Activated naive CD4-positive, alpha-beta T cell treated with anti-CD3 and anti-CD28 coated beads for 36 hours (primary cell): ENCODE measurements around the gene SDCCAG8. TPM values are rescaled to one million over a fixed set of nuclear protein-coding genes. Genes with fewer than 3 reads are reported as not detected.

ENCODE experiments used
- CTCF ChIA-PET: fragments of 350-600 bp; sonication (Branson Sonifier 250); formaldehyde crosslinking; loops from one replicate; lab custom pipeline; 2021; ENCODE audit warnings: antibody characterized with exemption; lab: Charles Lee
- DNase-seq: peaks from one replicate; pipeline ENCODE4 v3.0.0-alpha.2; 2020
- H3K27ac Mint-ChIP-seq: one replicate; pipeline ENCODE4 v1.8.0; 2021; ENCODE audit warnings: mild to moderate bottlenecking, mixed read lengths
- H3K27me3 Mint-ChIP-seq: one replicate; pipeline ENCODE4 v1.8.0; 2021; ENCODE audit warnings: low read depth, mixed read lengths
- H3K36me3 Mint-ChIP-seq: one replicate; pipeline ENCODE4 v1.8.0; 2021; ENCODE audit warnings: low read depth, mixed read lengths
- H3K4me1 Mint-ChIP-seq: one replicate; pipeline ENCODE4 v1.8.0; 2021; ENCODE audit warnings: low read depth, mixed read lengths
- H3K4me3 Mint-ChIP-seq: one replicate; pipeline ENCODE4 v1.8.0; 2021; ENCODE audit warnings: mild to moderate bottlenecking, moderate library complexity, mixed read lengths
- H3K9me3 Mint-ChIP-seq: one replicate; pipeline ENCODE4 v1.8.0; 2021; ENCODE audit warnings: mixed read lengths
- intact Hi-C: fragments of 100-400 bp; cut with micrococcal nuclease; formaldehyde crosslinking; loops from one replicate; pipeline ENCODE4 v1.15.1; 2023
- total RNA-seq, 2 experiments: library from RNA; stranded (reverse); gene quantifications; one replicate each; pipeline ENCODE4 v1.2.3, GENCODE V29; 2021

Gene SDCCAG8
- total RNA-seq, 2 experiments from 2014 or later: 24.5 to 29.9 TPM

DNA sequence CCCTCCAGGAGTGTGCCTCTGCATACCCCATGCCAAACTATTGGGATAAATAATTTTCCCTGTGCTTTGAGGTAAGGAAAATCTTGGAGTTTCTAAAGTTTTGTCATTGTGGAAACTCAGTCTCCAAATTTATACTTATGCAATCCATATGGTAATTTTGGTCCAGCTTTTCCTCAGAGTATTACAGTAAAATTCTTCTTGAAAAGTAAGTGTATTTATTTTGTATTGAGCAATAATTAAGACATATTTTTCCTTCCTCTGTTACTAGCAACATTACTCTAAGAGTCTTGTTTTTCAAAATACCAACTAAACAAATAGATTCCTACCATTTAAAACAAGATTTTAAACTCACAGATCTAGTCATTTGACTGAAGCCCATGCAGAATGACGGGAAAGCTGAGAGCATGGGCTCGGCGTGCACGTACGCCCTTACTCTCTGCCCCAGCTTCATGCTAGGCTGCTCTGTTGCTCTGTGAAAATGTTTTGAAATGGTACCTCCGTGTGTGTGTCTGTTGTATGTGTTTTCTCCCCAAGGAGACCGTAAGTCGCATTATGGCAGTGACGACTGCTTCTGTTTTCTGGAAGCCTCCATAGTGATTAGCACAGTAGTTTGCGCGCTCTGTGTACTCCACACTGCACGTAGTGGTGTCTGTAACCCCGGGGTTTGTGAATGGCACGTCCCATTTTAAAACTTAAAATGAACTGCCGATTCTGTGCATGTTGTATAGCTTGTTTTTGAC lies 165.3 kb downstream of the SDCCAG8 start:
- Mint-ChIP-seq H3K9me3 (no peaks in the 10 kb centered on the region), H3K4me1 (peaks cover 29% of the 10 kb centered on the region), H3K27ac (no peak overlapping the region), H3K4me3 (peak overlapping the region; percentile 50), H3K36me3 (peaks cover 18% of the 10 kb centered on the region), H3K27me3 (no peaks in the 10 kb centered on the region)
- intact Hi-C loops: loop anchor here (1.0 to 5.0 kb wide), 3 partner anchors 176 to 899 kb away; partner anchors contain the start of genes AKT3 and PLD5
- DNase-seq: no peak
- CTCF ChIA-PET: interaction anchor here (1.0 kb wide), 2 partner anchors 11 to 17 kb away, joined by 3 read pairs; no protein-coding TSS in a partner anchor

DNA sequence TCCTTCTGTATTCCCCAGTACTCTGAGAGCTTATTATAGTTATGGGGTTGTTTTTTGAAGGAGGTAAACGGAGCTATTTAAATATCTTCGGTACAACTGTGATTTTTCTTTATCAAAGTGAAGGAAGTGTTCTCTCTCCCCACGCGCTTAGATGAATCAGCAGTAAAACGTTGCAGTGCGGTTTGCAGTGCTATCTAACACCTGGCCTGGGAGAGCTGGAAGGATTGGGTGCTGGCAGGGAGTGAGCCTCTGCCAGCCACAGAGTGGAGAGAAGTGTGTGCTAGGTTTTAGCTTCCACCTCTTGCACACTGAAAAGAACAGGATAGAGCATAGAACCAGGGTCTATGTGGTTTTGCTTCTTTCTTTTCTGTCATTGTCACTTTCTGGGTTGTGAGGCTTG lies 165.9 kb downstream of the SDCCAG8 start:
- no peaks in the 10 kb centered on the region for H3K9me3 Mint-ChIP-seq
- no peak overlapping the region for H3K27ac Mint-ChIP-seq
- intact Hi-C loops: loop anchor here (1.0 to 5.0 kb wide), 3 partner anchors 176 to 899 kb away; partner anchors contain the start of genes AKT3 and PLD5
- H3K36me3 Mint-ChIP-seq: peaks cover 19% of the 10 kb centered on the region
- H3K4me1 Mint-ChIP-seq: peaks cover 25% of the 10 kb centered on the region
- peak overlapping the region; percentile 50 for H3K4me3 Mint-ChIP-seq
- no peaks in the 10 kb centered on the region for H3K27me3 Mint-ChIP-seq
- CTCF ChIA-PET: interaction anchor here (1.0 kb wide), 2 partner anchors 12 to 18 kb away, joined by 3 read pairs; no protein-coding TSS in a partner anchor
- DNase-seq: peak; percentile 77

DNA sequence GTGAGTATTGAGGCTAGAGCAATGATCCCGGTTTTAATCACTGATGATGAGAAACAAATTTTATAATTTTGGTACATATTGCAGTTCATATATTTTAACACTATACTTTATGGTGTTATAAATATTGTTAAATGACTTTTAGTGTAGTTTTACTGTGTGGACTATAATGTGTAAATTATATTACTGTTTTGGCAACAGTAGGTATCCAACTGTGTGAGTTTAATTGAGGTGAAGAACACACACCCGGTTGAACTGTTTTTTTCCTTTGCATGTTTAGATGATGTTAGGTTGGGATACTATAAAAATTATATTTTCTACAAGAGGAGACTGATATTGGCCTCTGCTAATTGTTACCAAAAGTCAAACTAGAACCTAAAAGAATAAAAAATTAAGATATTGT lies 166.5 kb downstream of the SDCCAG8 start:
- Mint-ChIP-seq H3K4me3 (no peak overlapping the region), H3K36me3 (peaks cover 22% of the 10 kb centered on the region), H3K4me1 (peaks cover 22% of the 10 kb centered on the region), H3K27ac (no peak overlapping the region), H3K27me3 (no peaks in the 10 kb centered on the region), H3K9me3 (no peaks in the 10 kb centered on the region)
- DNase-seq: no peak
- intact Hi-C loops: loop anchor here (5.0 kb wide), 2 partner anchors 175 to 900 kb away; partner anchors contain the start of gene PLD5
- CTCF ChIA-PET: interaction anchor here (0.7 to 1.0 kb wide), 2 partner anchors 18 to 1041 kb away, joined by 3 read pairs; no protein-coding TSS in a partner anchor

DNA sequence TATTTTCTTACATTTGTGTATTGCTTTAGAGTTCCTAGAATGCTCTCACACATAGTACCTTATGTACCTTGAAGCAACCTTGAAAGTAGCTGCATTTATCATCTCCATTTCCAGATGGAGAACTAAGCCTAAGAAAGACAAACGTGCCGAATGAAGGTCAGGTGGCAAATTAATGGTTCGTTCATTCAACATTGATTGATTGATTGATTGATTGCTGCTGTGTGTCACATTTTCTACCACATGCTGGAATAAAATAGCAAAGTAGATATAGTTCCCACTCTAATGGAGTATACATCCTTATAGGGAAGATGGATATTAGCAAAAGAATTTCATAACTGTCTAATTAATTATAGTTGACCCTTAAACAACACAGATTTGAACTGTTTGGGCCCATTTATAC lies 172.2 kb downstream of the SDCCAG8 start:
- no peaks in the 10 kb centered on the region for H3K9me3 Mint-ChIP-seq
- DNase-seq: no peak
- H3K4me1 Mint-ChIP-seq: no peaks in the 10 kb centered on the region
- no peak overlapping the region for H3K27ac Mint-ChIP-seq
- intact Hi-C loops: no loop called here
- no peak overlapping the region for H3K4me3 Mint-ChIP-seq
- CTCF ChIA-PET: interaction anchor here (0.6 kb wide), 1 partner anchor 106 kb away, joined by 3 read pairs; no protein-coding TSS in a partner anchor
- peaks cover 23% of the 10 kb centered on the region for H3K36me3 Mint-ChIP-seq
- H3K27me3 Mint-ChIP-seq: no peaks in the 10 kb centered on the region

DNA sequence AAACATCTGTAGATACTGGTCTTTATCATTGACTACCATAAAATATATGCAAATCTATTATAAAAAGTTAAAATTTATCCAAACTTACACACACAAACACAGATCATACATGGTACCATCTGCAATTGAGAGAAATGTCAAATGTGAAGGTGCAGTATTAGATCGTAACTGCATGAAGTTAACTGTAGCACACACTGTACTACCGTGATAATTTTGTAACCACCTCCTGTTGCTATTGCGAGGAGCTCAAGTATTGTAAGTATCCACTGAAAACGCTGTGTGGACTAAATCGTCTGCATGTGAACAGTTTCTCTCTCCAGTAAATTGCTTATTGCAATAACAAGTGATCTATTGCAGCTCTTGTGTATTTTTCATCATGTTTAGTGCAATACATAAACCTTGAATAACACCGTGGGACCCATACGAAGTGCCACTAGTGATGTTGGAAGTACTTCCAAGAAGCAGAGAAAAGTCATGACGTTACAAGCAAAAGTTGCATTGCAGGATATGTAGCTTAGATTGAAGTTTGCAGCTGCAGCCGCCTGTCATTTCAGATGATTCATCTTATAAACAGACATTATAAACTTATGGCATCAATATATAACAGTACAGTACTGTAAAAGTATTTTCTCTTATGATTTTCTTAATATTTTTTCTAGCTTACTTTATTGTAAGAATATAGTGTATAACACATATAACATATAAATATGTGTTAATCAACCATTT lies 172.9 kb downstream of the SDCCAG8 start:
- CTCF ChIA-PET: interaction anchor here (0.6 kb wide), 1 partner anchor 106 kb away, joined by 3 read pairs; no protein-coding TSS in a partner anchor
- H3K36me3 Mint-ChIP-seq: peaks cover 23% of the 10 kb centered on the region
- no peaks in the 10 kb centered on the region for H3K9me3 Mint-ChIP-seq
- H3K27ac Mint-ChIP-seq: no peak overlapping the region
- DNase-seq: no peak
- intact Hi-C loops: no loop called here
- H3K4me3 Mint-ChIP-seq: no peak overlapping the region
- no peaks in the 10 kb centered on the region for H3K4me1 Mint-ChIP-seq
- H3K27me3 Mint-ChIP-seq: no peaks in the 10 kb centered on the region

DNA sequence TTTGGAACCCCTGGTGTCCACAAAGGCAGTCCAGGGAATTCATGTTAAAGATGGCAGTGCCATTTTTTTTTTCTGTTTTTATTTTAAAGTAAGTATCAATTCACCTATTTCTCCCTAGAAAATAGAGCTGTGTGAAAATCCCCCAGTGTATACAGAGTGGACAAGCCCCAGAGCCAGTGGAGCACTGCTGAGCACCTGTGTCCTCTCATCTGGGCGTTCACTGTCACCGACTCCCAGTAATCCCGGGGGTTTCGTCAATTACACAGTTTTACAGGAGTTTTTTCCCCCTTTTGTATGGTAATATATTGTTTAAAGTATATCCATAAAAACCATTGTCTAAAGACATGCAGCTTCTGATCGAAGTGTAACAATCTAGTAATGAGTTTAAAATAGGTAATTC lies 175.8 kb downstream of the SDCCAG8 start:
- Mint-ChIP-seq H3K9me3 (no peaks in the 10 kb centered on the region), H3K36me3 (peaks cover 19% of the 10 kb centered on the region), H3K27ac (no peak overlapping the region), H3K4me3 (no peak overlapping the region), H3K27me3 (no peaks in the 10 kb centered on the region), H3K4me1 (no peaks in the 10 kb centered on the region)
- no peak for DNase-seq
- intact Hi-C loops: no loop called here
- CTCF ChIA-PET: no interaction called here

DNA sequence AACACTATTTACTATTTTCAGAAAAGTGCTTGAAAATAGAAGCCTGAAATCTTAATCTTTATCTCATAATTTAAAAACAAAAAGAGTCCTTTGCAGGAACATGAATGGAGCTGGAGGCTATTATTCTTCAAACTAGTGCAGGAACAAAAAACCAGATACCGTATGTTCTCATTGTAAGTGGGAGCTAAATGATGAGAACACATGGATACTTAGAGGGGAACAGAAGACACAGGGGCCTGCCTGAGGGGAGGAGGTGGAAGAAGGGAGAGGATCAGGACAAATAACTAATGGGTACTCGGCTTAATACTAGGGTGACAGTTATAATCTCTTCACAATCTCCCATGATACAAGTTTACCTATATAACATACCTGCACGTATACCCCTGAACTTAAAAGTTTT lies 176.3 kb downstream of the SDCCAG8 start:
- intact Hi-C loops: no loop called here
- H3K27ac Mint-ChIP-seq: no peak overlapping the region
- H3K36me3 Mint-ChIP-seq: peaks cover 14% of the 10 kb centered on the region
- no peaks in the 10 kb centered on the region for H3K4me1 Mint-ChIP-seq
- H3K4me3 Mint-ChIP-seq: no peak overlapping the region
- DNase-seq: no peak
- no peaks in the 10 kb centered on the region for H3K9me3 Mint-ChIP-seq
- CTCF ChIA-PET: no interaction called here
- no peaks in the 10 kb centered on the region for H3K27me3 Mint-ChIP-seq

DNA sequence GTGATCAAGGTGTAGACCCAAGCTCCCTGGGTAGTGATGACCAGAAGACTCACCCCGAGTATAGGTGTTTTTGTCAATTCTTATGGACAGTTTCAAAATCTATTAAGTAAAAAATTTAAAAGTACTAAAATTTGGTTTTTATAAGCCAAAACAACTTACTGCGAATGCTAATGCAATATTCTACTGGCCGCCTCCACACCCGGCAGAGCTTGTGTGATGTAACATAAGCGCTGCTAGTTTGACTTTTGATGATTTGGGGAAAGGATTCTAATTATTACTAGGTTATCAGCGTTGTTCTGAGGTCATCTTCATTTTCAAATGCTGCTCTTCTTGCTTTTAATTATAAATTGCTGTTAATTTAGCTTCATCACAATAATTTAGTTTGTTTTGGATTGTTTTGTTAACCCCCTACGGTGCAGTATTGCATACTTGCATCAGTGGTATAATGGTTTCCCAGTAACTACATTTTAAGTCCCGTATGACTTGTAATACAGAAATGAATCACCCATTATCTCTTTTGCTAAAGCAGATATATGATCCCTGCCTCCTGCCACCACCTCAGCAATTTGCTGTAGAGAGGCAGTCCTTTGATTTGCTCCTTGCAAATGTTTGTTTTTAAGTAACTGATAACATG lies 178.0 kb downstream of the SDCCAG8 start:
- no peak overlapping the region for H3K27ac Mint-ChIP-seq
- H3K4me3 Mint-ChIP-seq: no peak overlapping the region
- peaks cover 10% of the 10 kb centered on the region for H3K36me3 Mint-ChIP-seq
- no peaks in the 10 kb centered on the region for H3K4me1 Mint-ChIP-seq
- DNase-seq: no peak
- intact Hi-C loops: no loop called here
- no peaks in the 10 kb centered on the region for H3K27me3 Mint-ChIP-seq
- CTCF ChIA-PET: no interaction called here
- H3K9me3 Mint-ChIP-seq: no peaks in the 10 kb centered on the region

DNA sequence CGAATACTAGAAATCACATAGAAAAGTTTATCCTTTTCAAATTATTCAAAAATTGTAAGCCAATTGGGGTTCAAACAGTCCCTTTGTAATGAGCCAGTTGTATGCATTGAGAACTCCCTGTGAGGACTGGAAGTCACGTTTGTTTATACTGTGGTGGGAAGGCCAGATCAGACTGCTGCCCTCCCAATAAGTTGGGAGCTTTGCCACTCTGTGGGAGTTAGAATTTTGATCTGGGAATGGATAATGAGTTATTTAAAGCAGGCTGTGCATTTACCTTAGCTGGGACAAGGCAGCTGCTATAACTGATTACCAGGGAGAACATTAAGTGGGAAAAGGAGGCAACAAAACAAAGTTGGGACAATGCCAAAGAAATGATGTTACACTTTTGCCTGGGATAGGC lies 178.8 kb downstream of the SDCCAG8 start:
- intact Hi-C loops: no loop called here
- Mint-ChIP-seq H3K4me1 (no peaks in the 10 kb centered on the region), H3K27ac (no peak overlapping the region), H3K36me3 (peaks cover 11% of the 10 kb centered on the region), H3K9me3 (no peaks in the 10 kb centered on the region), H3K4me3 (no peak overlapping the region), H3K27me3 (no peaks in the 10 kb centered on the region)
- CTCF ChIA-PET: no interaction called here
- no peak for DNase-seq

DNA sequence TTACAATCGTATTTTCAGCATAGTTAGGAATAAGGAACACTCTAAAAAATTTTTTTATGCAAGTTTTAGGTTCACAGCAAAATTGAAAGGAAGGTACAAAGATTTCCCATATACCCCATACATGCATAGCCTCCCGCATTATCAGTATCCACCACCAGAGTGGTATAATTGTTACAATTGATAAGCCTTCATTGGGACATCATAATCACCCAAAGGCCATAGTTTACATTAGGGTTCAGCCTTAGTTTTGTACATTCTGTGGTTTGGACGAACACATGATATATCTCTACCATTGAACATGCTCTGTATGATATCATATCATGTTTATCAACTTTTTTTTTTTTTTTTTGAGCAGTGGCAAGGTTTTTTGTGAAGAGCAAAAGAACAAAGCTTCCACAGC lies 180.0 kb downstream of the SDCCAG8 start:
- Mint-ChIP-seq H3K4me1 (no peaks in the 10 kb centered on the region), H3K9me3 (no peaks in the 10 kb centered on the region), H3K27ac (no peak overlapping the region), H3K27me3 (no peaks in the 10 kb centered on the region), H3K36me3 (peaks cover 7% of the 10 kb centered on the region), H3K4me3 (no peak overlapping the region)
- no peak for DNase-seq
- CTCF ChIA-PET: no interaction called here
- intact Hi-C loops: no loop called here

DNA sequence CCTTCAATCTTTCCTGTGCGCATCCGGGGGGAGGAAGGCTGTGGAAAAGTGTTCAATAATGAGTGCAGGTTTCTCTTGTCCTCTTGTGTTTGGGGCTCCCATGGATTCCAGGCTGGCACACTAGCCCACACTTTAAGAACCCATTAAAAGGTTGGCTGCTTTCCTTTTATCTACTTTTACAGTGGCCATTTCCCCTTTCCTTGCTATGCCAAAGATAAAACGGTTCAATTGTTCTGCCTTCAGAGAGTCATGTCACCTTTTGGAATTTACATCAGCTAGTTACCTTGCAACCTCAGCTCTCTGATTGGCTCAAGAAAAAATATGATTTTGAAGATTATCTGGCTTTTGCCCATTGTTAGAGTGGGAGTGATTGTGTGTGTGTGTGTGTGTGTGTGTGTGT lies 182.3 kb downstream of the SDCCAG8 start:
- Mint-ChIP-seq H3K36me3 (peaks cover 1% of the 10 kb centered on the region), H3K27ac (no peak overlapping the region), H3K4me1 (no peaks in the 10 kb centered on the region), H3K4me3 (no peak overlapping the region), H3K27me3 (no peaks in the 10 kb centered on the region), H3K9me3 (no peaks in the 10 kb centered on the region)
- intact Hi-C loops: no loop called here
- CTCF ChIA-PET: no interaction called here
- DNase-seq: no peak

DNA sequence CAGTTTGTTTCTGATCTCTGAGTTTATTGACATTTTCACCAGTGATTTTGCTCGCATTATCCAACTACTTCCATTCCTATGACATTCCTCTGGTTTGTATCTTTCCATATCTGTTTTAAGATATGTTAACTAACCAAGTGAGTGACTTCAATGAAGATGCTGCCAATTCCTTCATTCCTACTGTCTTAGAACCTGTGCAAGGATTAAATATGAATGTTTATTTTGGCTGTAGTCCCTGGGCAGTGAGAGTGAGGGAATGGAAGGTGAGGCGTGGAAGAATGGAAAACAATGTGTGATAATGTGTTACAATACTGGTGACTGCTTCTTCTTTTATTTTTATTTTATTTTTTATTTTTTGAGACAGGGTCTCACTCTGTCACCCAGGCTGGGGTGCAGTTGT lies 183.0 kb downstream of the SDCCAG8 start:
- Mint-ChIP-seq H3K9me3 (no peaks in the 10 kb centered on the region), H3K4me3 (no peak overlapping the region), H3K27me3 (no peaks in the 10 kb centered on the region), H3K27ac (no peak overlapping the region), H3K4me1 (no peaks in the 10 kb centered on the region), H3K36me3 (peaks cover 1% of the 10 kb centered on the region)
- CTCF ChIA-PET: interaction anchor here (0.6 kb wide), 1 partner anchor 64 kb away, joined by 3 read pairs; no protein-coding TSS in a partner anchor
- intact Hi-C loops: no loop called here
- DNase-seq: no peak
